CD4-positive, alpha-beta T cell treated with Interleukin-12 subunit alpha and Interleukin-12 subunit beta, for 1 hour (primary cell): ENCODE measurements around the gene FOSL1.
"Not testable (repeated sequence)": the region's sequence is repeated elsewhere in the genome, so short reads cannot be mapped to it uniquely, and the experiment has no call there.

Experiments used
- DNase-seq: peaks from one replicate; pipeline ENCODE4 v3.0.0-alpha.2; 2020

The FOSL1 gene

GRCh38 chr11:65851811-65852507 lies 48.2 kb downstream of the FOSL1 start:
- no peak for DNase-seq

GRCh38 chr11:65851083-65851579 lies 49.1 kb downstream of the FOSL1 start:
- peak; percentile 34 for DNase-seq

GRCh38 chr11:65850217-65851082 lies 49.7 kb downstream of the FOSL1 start:
- no peak for DNase-seq

GRCh38 chr11:65849771-65850216 lies 50.4 kb downstream of the FOSL1 start:
- DNase-seq = no peak

GRCh38 chr11:65849366-65849765 lies 50.8 kb downstream of the FOSL1 start:
- DNase-seq = no peak

- not testable (repeated sequence) for DNase-seq
These were observed 51.5 kb downstream of the FOSL1 start for GRCh38 chr11:65848693-65849092.

- DNase-seq = no peak
These were observed 52.4 kb downstream of the FOSL1 start for GRCh38 chr11:65847746-65848145.

GRCh38 chr11:65844231-65844872 lies 55.8 kb downstream of the FOSL1 start:
- DNase-seq = no peak

- no peak for DNase-seq
These were observed 56.4 kb downstream of the FOSL1 start for GRCh38 chr11:65843811-65844210.

- no peak for DNase-seq
These were observed 58.0 kb downstream of the FOSL1 start for GRCh38 chr11:65842144-65842543.
